HEK293T (cell line): ENCODE results near the gene MYBPC2.

ENCODE experiments used
- CTCF ChIA-PET: fragments of 350-600 bp; formaldehyde crosslinking; extraction: SDS; loops from one replicate; lab custom pipeline; 2021; ENCODE audit warnings: antibody characterized with exemption, inconsistent platforms; lab: Yijun Ruan, JAX
- POLR2A ChIA-PET: fragments of 350-600 bp; formaldehyde crosslinking; extraction: SDS; loops from one replicate; lab custom pipeline; 2020; ENCODE audit warnings: antibody characterized with exemption, inconsistent platforms; lab: Yijun Ruan, JAX
- DNase-seq: peaks from one replicate; pipeline ENCODE4 v3.0.0; 2012; ENCODE audit warnings: mixed read lengths; ENCODE audit errors: extremely low spot score
- ARNT ChIP-seq: fragments of 450-650 bp; IDR thresholded peaks from 2 replicates; pipeline ENCODE4 v1.6.1; 2017; ENCODE audit warnings: mild to moderate bottlenecking
- BHLHE40 ChIP-seq: fragments of 450-650 bp; IDR thresholded peaks from 2 replicates; pipeline ENCODE4 v1.6.1; 2016; ENCODE audit warnings: mild to moderate bottlenecking, moderate library complexity, borderline replicate concordance
- CTBP1 ChIP-seq: fragments of 450-650 bp; IDR thresholded peaks from 2 replicates; pipeline ENCODE4 v1.6.1; 2016; ENCODE audit warnings: borderline replicate concordance
- ELF4 ChIP-seq: fragments of 450-650 bp; IDR thresholded peaks from 2 replicates; pipeline ENCODE4 v1.6.1; 2017; ENCODE audit warnings: antibody characterized with exemption
- FOXA1 ChIP-seq: fragments of 450-650 bp; IDR thresholded peaks from 2 replicates; pipeline ENCODE4 v1.6.1; 2016; ENCODE audit warnings: mild to moderate bottlenecking
- FOXK2 ChIP-seq: fragments of 450-650 bp; IDR thresholded peaks from 2 replicates; pipeline ENCODE4 v1.6.1; 2016; ENCODE audit warnings: mild to moderate bottlenecking
- FOXM1 ChIP-seq: fragments of 450-650 bp; IDR thresholded peaks from 2 replicates; pipeline ENCODE4 v1.6.1; 2017; ENCODE audit warnings: mild to moderate bottlenecking, borderline replicate concordance
- HDGF ChIP-seq: fragments of 450-650 bp; IDR thresholded peaks from 2 replicates; pipeline ENCODE4 v1.6.1; 2017; ENCODE audit warnings: antibody characterized with exemption, borderline replicate concordance
- L3MBTL2 ChIP-seq: fragments of 450-650 bp; conservative IDR thresholded peaks from 2 replicates; pipeline ENCODE4 v1.6.1; 2016; ENCODE audit warnings: mild to moderate bottlenecking
- LEF1 ChIP-seq: fragments of 450-650 bp; IDR thresholded peaks from 2 replicates; pipeline ENCODE4 v1.6.1; 2017; ENCODE audit warnings: mild to moderate bottlenecking, borderline replicate concordance
- NFRKB ChIP-seq: fragments of 450-650 bp; IDR thresholded peaks from 2 replicates; pipeline ENCODE4 v1.6.1; 2016; ENCODE audit warnings: mild to moderate bottlenecking, moderate library complexity
- SP1 ChIP-seq: fragments of 450-650 bp; IDR thresholded peaks from 2 replicates; pipeline ENCODE4 v1.6.1; 2017
- SUZ12 ChIP-seq: fragments of 450-650 bp; IDR thresholded peaks from 2 replicates; pipeline ENCODE4 v1.6.1; 2016; ENCODE audit warnings: mild to moderate bottlenecking
- TARDBP ChIP-seq: fragments of 450-650 bp; IDR thresholded peaks from 2 replicates; pipeline ENCODE4 v1.6.1; 2016
- ZNF384 ChIP-seq: fragments of 450-650 bp; IDR thresholded peaks from 2 replicates; pipeline ENCODE4 v1.6.1; 2016
- TF ChIP-seq, protein P1 (sequence below): fragments of 450-650 bp; IDR thresholded peaks from 2 replicates; pipeline ENCODE4 v1.6.1; 2016

MYBPC2 gene

GRCh38 chr19:50482271-50482855 is 49.7 kb downstream of the MYBPC2 start:
- DNase-seq, result no peak
- ChIA-PET POLR2A (no interaction called here), CTCF (no interaction called here)
- TF ChIP-seq LEF1, result no peak
- TF ChIP-seq CTBP1, result no peak
- no peak for TF ChIP-seq NFRKB
- TF ChIP-seq FOXM1, result no peak
- TF ChIP-seq, protein P1, sequence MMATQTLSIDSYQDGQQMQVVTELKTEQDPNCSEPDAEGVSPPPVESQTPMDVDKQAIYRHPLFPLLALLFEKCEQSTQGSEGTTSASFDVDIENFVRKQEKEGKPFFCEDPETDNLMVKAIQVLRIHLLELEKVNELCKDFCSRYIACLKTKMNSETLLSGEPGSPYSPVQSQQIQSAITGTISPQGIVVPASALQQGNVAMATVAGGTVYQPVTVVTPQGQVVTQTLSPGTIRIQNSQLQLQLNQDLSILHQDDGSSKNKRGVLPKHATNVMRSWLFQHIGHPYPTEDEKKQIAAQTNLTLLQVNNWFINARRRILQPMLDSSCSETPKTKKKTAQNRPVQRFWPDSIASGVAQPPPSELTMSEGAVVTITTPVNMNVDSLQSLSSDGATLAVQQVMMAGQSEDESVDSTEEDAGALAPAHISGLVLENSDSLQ, result no peak
- TF ChIP-seq HDGF, result no peak
- TF ChIP-seq ZNF384, result no peak

- ChIA-PET POLR2A (no interaction called here), CTCF (no interaction called here)
- no peak for DNase-seq
- TF ChIP-seq CTBP1 (no peak), HDGF (no peak)
Observed at GRCh38 chr19:50482916-50483315, 50.2 kb downstream of the MYBPC2 start.

- ChIA-PET CTCF (no interaction called here), POLR2A (no interaction called here)
- DNase-seq, result no peak
- no peak for TF ChIP-seq LEF1
- TF ChIP-seq FOXA1, result no peak
Observed at GRCh38 chr19:50485284-50485955, 52.7 kb downstream of the MYBPC2 start.

DNA sequence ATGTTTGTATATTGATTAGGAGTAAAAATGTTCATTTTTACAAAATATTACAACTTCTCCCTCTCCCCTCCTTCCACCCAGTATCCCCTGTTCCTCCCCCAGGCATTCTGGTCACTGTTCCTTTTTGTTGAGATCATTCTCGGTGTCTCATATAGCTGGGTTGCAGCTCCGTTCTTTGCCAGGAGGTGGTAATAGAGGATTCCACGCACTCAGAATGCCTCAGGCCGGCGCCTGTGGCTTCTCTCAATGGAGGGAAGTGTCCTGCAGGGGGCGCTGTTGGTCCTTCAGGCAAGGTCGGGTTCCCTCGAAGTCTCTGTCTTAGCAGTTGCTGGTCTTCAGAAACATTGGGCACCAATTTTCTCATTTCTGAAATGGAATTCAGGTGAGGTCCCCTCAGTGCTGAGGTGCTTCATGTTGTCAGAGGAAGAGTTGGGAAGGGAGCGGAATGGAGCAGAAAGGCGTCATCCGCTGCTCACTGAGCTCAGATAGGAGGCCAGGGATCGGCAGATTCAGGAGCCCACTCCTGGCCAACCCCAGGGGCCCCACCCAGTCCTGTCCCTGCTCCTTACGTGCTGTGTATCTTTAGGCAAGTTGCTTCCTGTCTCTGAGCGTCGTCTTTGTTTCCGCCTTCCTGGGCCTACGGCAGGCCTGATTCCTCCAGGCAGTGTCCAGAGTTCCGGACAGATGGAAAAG is 54.3 kb downstream of the MYBPC2 start:
- POLR2A ChIA-PET, result no interaction called here
- DNase-seq, result peak; percentile 61
- CTCF ChIA-PET, result no interaction called here
- no peak for TF ChIP-seq HDGF
- TF ChIP-seq TARDBP, result no peak
- TF ChIP-seq ELF4, result no peak
- no peak for TF ChIP-seq FOXM1
- no peak for TF ChIP-seq SP1
- TF ChIP-seq FOXK2, result no peak
- TF ChIP-seq BHLHE40, result no peak
- TF ChIP-seq CTBP1, result no peak
- TF ChIP-seq ZNF384, result no peak
- TF ChIP-seq L3MBTL2, result no peak
- no peak for TF ChIP-seq LEF1
- no peak for TF ChIP-seq SUZ12
- no peak for TF ChIP-seq FOXA1
- TF ChIP-seq, protein P1, result no peak
- no peak for TF ChIP-seq ARNT

DNA sequence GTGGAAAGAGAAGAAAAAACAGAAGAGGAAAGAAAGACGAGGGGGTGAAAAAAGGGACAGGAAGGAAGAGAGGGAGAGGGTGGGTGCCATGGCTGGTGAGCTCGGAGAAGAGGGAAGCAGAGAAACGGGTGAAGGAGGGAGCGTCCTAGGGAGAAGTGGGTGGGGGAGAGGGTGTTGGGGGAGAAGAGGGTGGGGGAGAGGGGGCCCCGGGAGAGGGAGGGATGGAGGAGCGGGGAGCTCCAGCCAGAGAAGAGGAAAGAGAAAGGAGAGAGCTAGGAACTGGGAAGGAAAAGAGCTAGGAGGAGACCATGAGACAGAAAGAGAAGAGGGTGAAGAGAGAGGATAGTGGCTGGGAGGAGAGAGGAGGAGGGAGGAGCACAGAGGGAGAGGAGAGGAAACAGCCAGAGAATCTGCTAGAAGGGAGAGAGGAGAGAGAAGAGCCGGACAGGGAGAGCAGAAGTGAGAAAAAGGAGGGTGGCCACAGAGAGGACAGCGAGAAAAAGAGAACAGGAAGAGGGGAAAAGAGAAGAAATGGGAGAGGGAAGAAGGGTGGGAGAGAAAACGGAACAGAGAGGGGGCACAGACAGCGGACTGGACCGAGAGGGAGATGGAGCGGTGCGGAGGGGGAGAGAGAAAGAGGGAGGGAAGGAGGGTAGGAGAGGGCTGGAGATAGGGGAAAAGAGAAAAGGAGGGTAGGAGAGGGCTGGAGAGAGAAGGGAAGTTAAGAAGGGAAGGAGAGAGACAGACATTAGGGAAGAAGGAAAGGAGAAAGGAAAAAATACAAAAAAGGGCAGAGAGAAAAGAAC is 55.9 kb downstream of the MYBPC2 start:
- TF ChIP-seq CTBP1 (no peak), TARDBP (no peak), HDGF (no peak), L3MBTL2 (no peak), FOXK2 (no peak), ARNT (no peak), BHLHE40 (no peak), ELF4 (no peak), SUZ12 (no peak), NFRKB (no peak), FOXM1 (no peak), LEF1 (no peak), ZNF384 (no peak), SP1 (no peak)
- TF ChIP-seq, protein P1, result no peak
- ChIA-PET POLR2A (no interaction called here), CTCF (interaction anchor here (0.6 to 1.0 kb wide), 2 partner anchors 10 to 99 kb away, joined by 3 read pairs; no protein-coding TSS in a partner anchor)
- no peak for DNase-seq
